ENCODE results near the gene COPS7B. TPM values are rescaled to one million over a fixed set of nuclear protein-coding genes. Genes with fewer than 3 reads are reported as not detected.

COPS7B gene
- total and polyA plus RNA-seq, 2 donors (not counting 1 experiment from before 2014, with no cell fraction given), result 17.7 to 39.5 TPM

- H3K27ac ChIP-seq (ENCODE audit: insufficient read depth, low read length), result peak overlapping the region; percentile 59
- peak overlapping the region; percentile 48 for H3K9ac ChIP-seq (ENCODE audit: insufficient read depth, low read length)
Measured at GRCh38 chr2:231785822-231786176, 446 bp upstream of the COPS7B start.

GRCh38 chr2:231786917-231787292, 660 bp downstream of the COPS7B start:
- Histone ChIP-seq H3K4me2 (ENCODE audit: extremely low read depth, insufficient read depth, low read length) (peak overlapping the region; percentile 97), H3K27me3 (ENCODE audit: control insufficient read depth, insufficient read depth, low read length) (no peaks in the 10 kb centered on the region), H3K4me3 (replicated peaks in 1 of 4; ENCODE audit: control extremely low read depth in 1 of 4, insufficient read depth in 1 of 4, low read depth in 3 of 4, low read length in 4 of 4) (peak overlapping the region; percentile 69 to 98 (median 88)), H3K9ac (ENCODE audit: insufficient read depth, low read length) (peak overlapping the region; percentile 16), H2AFZ (ENCODE audit: low read length) (no peak overlapping the region), H4K20me1 (ENCODE audit: control insufficient read depth, extremely low read depth, insufficient read depth, low read length) (no peaks in the 10 kb centered on the region), H3K9me3 (ENCODE audit: control insufficient read depth, insufficient read depth, low read depth, low read length) (no peaks in the 10 kb centered on the region), H3K36me3 (ENCODE audit: control insufficient read depth, insufficient read depth, low read length) (peaks cover 7% of the 10 kb centered on the region), H3K4me1 (ENCODE audit: control insufficient read depth, extremely low read depth, insufficient read depth, low read length) (no peaks in the 10 kb centered on the region), H3K27ac (ENCODE audit: insufficient read depth, low read length) (no peak overlapping the region), H3K79me2 (ENCODE audit: control insufficient read depth, insufficient read depth, low read length) (peaks cover 38% of the 10 kb centered on the region)
- TF ChIP-seq EZH2 (IDR thresholded peaks at IDR 0.05; ENCODE audit: low read length, missing control alignments) (no peak), CTCF (conservative IDR thresholded peaks at IDR 0.05 in 1 of 2, IDR thresholded peaks at IDR 0.05 in 1 of 2; ENCODE audit: low read depth in 1 of 2, low read length in 2 of 2) (no peak)
- no peak for DNase-seq (ENCODE audit: low read depth in 2 of 2)

More at GRCh38 chr2:231785822-231786176, 446 bp upstream of the COPS7B start:
- H2AFZ ChIP-seq (ENCODE audit: low read length), result peak overlapping the region; percentile 97
- no peaks in the 10 kb centered on the region for H3K4me1 ChIP-seq (ENCODE audit: control insufficient read depth, extremely low read depth, insufficient read depth, low read length)
- TF ChIP-seq EZH2 (IDR thresholded peaks at IDR 0.05; ENCODE audit: low read length, missing control alignments) (no peak), CTCF (conservative IDR thresholded peaks at IDR 0.05 in 1 of 2, IDR thresholded peaks at IDR 0.05 in 1 of 2; ENCODE audit: low read depth in 1 of 2, low read length in 2 of 2) (no peak)
- peaks cover 5% of the 10 kb centered on the region for H3K36me3 ChIP-seq (ENCODE audit: control insufficient read depth, insufficient read depth, low read length)
- H3K9me3 ChIP-seq (ENCODE audit: control insufficient read depth, insufficient read depth, low read depth, low read length), result no peaks in the 10 kb centered on the region
- H3K4me3 ChIP-seq (replicated peaks in 1 of 4; ENCODE audit: control extremely low read depth in 1 of 4, insufficient read depth in 1 of 4, low read depth in 3 of 4, low read length in 4 of 4), result peak overlapping the region; percentile 68 to 98 (median 78)
- peak overlapping the region; percentile 61 for H3K4me2 ChIP-seq (ENCODE audit: extremely low read depth, insufficient read depth, low read length)
- peaks cover 34% of the 10 kb centered on the region for H3K79me2 ChIP-seq (ENCODE audit: control insufficient read depth, insufficient read depth, low read length)
- H4K20me1 ChIP-seq (ENCODE audit: control insufficient read depth, extremely low read depth, insufficient read depth, low read length), result no peaks in the 10 kb centered on the region
- no peaks in the 10 kb centered on the region for H3K27me3 ChIP-seq (ENCODE audit: control insufficient read depth, insufficient read depth, low read length)
- DNase-seq (ENCODE audit: low read depth in 2 of 2), result no peak

- TF ChIP-seq EZH2 (IDR thresholded peaks at IDR 0.05; ENCODE audit: low read length, missing control alignments), result no peak
- TF ChIP-seq CTCF (conservative IDR thresholded peaks at IDR 0.05 in 1 of 2, IDR thresholded peaks at IDR 0.05 in 1 of 2; ENCODE audit: low read depth in 1 of 2, low read length in 2 of 2), result no peak
- Histone ChIP-seq H3K9ac (ENCODE audit: insufficient read depth, low read length) (no peak overlapping the region), H3K4me3 (replicated peaks in 1 of 4; ENCODE audit: control extremely low read depth in 1 of 4, insufficient read depth in 1 of 4, low read depth in 3 of 4, low read length in 4 of 4) (no peak overlapping the region), H3K4me2 (ENCODE audit: extremely low read depth, insufficient read depth, low read length) (no peak overlapping the region), H3K79me2 (ENCODE audit: control insufficient read depth, insufficient read depth, low read length) (peaks cover 38% of the 10 kb centered on the region), H4K20me1 (ENCODE audit: control insufficient read depth, extremely low read depth, insufficient read depth, low read length) (no peaks in the 10 kb centered on the region), H3K4me1 (ENCODE audit: control insufficient read depth, extremely low read depth, insufficient read depth, low read length) (peaks cover 2% of the 10 kb centered on the region), H3K36me3 (ENCODE audit: control insufficient read depth, insufficient read depth, low read length) (peaks cover 11% of the 10 kb centered on the region), H3K27me3 (ENCODE audit: control insufficient read depth, insufficient read depth, low read length) (no peaks in the 10 kb centered on the region), H3K27ac (ENCODE audit: insufficient read depth, low read length) (no peak overlapping the region), H3K9me3 (ENCODE audit: control insufficient read depth, insufficient read depth, low read depth, low read length) (no peaks in the 10 kb centered on the region), H2AFZ (ENCODE audit: low read length) (no peak overlapping the region)
- DNase-seq (ENCODE audit: low read depth in 2 of 2), result no peak
Measured at GRCh38 chr2:231791107-231791506, 4.9 kb downstream of the COPS7B start.
